ENCODE measurements around the gene TMEM45B.
"Not testable (repeated sequence)": the region's sequence is repeated elsewhere in the genome, so short reads cannot be mapped to it uniquely, and the experiment has no call there.

Gene TMEM45B

DNA sequence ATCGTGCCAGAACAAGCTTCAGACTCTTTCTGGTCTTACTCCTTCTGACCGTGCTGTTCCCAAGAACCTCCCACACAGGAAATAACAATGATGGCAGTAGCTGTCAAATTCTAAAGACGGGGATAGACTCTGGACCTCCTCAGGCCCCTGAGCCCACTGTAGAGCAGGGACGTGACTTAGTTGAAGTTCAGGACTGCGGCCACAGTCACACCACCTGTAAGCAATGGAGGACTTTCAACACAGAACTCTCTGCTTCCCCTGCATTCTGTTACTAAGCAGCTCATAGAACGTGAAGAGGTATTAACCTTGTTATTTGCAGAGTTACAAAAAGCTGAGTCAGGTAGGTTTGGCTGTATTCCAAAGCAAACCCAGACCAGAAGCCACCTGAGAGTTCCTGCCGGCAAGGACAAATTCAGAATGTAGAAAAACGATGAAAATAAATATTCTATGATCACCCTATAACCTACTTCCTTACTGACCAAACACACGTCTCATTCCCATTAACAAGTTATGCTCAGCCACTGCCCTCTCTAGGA lies 12.7 kb downstream of the TMEM45B start:
- Histone ChIP-seq H3K9me3 (ENCODE audit: severe bottlenecking) (no peaks in the 10 kb centered on the region), H3K27me3 (ENCODE audit: insufficient read depth, low read depth, severe bottlenecking) (no peaks in the 10 kb centered on the region), H3K27ac (no peak overlapping the region), H3K36me3 (no peaks in the 10 kb centered on the region), H3K4me3 (ENCODE audit: low read depth, low read length) (no peak overlapping the region)
- no peak for DNase-seq
- TF ChIP-seq, protein P1, sequence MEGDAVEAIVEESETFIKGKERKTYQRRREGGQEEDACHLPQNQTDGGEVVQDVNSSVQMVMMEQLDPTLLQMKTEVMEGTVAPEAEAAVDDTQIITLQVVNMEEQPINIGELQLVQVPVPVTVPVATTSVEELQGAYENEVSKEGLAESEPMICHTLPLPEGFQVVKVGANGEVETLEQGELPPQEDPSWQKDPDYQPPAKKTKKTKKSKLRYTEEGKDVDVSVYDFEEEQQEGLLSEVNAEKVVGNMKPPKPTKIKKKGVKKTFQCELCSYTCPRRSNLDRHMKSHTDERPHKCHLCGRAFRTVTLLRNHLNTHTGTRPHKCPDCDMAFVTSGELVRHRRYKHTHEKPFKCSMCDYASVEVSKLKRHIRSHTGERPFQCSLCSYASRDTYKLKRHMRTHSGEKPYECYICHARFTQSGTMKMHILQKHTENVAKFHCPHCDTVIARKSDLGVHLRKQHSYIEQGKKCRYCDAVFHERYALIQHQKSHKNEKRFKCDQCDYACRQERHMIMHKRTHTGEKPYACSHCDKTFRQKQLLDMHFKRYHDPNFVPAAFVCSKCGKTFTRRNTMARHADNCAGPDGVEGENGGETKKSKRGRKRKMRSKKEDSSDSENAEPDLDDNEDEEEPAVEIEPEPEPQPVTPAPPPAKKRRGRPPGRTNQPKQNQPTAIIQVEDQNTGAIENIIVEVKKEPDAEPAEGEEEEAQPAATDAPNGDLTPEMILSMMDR (IDR thresholded peaks at IDR 0.05; ENCODE audit: low read depth, low read length): no peak

DNA sequence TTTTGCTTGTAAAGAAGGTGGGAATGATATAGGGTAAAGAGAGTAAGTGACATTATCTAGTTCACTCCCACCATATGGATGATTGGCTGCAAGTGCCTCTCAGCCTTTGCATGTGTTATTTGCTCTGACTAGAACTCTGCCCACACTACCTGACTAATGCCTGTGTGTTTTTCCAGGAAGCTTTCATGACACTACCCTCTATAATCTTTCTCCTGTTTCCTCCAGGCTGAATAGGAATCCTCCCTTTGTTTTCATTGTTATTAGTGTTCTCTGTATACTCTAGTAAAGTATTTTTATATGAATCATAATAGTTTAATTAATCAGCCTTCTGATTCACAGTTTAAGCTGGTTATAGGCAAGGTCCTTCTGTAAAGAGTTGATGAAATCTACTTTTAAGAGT lies 13.8 kb downstream of the TMEM45B start:
- not testable (repeated sequence) for DNase-seq; H3K27me3 ChIP-seq (ENCODE audit: insufficient read depth, low read depth, severe bottlenecking); H3K9me3 ChIP-seq (ENCODE audit: severe bottlenecking); H3K27ac ChIP-seq; H3K36me3 ChIP-seq; H3K4me3 ChIP-seq (ENCODE audit: low read depth, low read length)

DNA sequence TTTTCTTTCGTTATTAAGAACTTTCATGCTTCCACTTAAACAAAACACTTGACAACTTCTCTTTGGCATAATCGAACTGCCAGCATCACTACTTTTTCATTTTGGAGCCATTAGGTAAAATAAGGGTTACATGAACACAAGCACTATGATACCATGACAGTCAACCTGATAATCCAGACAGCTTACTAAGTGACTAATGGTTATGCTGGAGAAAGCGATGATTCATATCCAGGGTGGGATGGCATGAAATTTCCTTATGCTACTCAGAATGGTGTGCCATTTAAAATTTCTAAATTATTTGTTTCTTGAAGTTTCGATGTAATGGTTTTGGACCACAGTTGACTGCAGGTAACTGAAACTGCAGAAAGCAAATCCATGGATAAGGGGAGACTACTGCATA lies 15.6 kb downstream of the TMEM45B start:
- H3K27me3 ChIP-seq (ENCODE audit: insufficient read depth, low read depth, severe bottlenecking); H3K27ac ChIP-seq; H3K9me3 ChIP-seq (ENCODE audit: severe bottlenecking); DNase-seq; H3K36me3 ChIP-seq; H3K4me3 ChIP-seq (ENCODE audit: low read depth, low read length): not testable (repeated sequence)

DNA sequence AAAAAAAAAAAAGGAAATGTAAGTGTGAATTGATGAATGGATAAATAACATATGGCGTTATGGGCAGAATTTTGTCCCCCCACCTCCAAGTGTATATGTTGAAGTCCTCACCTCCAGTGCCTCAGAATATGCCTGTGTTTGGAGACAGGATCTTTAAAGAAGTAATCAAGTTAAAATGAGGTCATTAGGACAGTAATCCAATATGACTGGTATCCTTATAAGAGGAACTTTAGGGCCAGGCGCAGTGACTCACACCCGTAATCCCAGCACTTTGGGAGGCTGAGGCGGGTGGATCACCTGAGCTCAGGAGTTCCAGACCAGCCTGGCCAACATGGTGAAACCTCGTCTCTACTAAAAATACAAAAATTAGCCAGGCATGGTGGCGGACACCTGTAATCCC lies 17.6 kb downstream of the TMEM45B start:
- not testable (repeated sequence) for H3K36me3 ChIP-seq; H3K27me3 ChIP-seq (ENCODE audit: insufficient read depth, low read depth, severe bottlenecking); H3K4me3 ChIP-seq (ENCODE audit: low read depth, low read length); DNase-seq; H3K9me3 ChIP-seq (ENCODE audit: severe bottlenecking); H3K27ac ChIP-seq

DNA sequence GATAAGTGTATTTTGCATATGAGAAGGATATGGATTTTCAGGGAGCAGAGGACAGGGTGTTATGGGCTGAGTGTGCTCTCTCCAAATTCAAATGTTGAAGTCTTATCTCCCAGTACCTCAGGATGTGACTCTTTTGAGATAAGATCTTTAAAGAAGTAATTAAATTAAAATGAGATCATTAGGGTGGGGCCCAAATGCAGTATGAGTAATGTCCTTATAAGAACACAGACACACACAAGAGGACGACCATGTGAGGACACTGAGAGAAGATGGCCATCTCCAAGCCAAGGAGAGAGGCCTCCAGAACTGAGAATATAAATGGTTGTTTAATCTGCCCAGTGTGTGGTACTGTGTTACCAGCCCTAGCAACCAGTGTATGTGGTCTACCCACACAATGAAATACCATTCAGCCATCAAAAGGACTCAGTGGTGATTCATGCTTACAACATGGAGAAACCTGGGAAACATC lies 20.8 kb downstream of the TMEM45B start:
- H3K4me3 ChIP-seq (ENCODE audit: low read depth, low read length); H3K27ac ChIP-seq; H3K9me3 ChIP-seq (ENCODE audit: severe bottlenecking); DNase-seq; H3K36me3 ChIP-seq; H3K27me3 ChIP-seq (ENCODE audit: insufficient read depth, low read depth, severe bottlenecking): not testable (repeated sequence)

DNA sequence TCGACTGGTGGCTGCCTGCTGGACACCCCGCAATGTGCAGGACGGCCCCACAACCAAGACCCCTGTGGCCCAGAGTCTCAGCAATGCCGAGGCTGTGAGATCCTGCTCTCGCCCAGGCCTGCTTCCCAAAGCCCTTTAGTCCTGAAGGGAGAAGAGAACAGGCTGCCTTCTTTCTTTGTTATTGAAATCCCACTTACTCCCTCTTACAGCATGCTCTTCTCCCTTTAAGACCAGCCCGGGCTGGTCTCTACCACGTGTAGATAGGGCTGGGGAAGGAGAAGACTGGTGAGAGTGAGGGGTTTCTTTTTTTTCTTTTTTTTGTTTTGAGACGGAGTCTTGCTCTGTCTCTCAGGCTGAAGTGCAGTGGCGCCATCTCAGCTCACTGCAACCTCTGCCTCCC lies 21.3 kb downstream of the TMEM45B start:
- DNase-seq: no peak
- Histone ChIP-seq H3K4me3 (ENCODE audit: low read depth, low read length) (no peak overlapping the region), H3K27ac (no peak overlapping the region), H3K36me3 (no peaks in the 10 kb centered on the region), H3K27me3 (ENCODE audit: insufficient read depth, low read depth, severe bottlenecking) (no peaks in the 10 kb centered on the region), H3K9me3 (ENCODE audit: severe bottlenecking) (no peaks in the 10 kb centered on the region)
- TF ChIP-seq, protein P1 (IDR thresholded peaks at IDR 0.05; ENCODE audit: low read depth, low read length): no peak

DNA sequence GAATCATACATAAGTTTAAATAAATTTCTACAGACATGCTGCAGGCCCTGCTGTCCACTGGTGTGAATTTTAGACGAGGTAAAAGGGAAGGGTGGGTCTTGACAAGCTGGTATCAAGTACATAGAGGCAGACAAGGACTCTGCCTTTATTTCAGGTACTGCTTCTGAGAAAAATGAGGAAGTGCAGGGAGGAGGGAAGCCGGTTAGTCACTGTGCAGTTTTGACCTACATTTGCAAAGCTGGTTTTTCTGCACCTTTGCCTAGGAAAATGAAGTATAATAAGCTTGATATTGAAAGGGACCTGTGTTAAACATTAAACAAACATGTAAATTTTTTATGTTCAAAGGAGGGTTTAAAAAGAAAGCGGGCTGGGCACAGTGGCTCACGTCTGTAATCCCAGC lies 24.6 kb downstream of the TMEM45B start:
- Histone ChIP-seq H3K27ac (no peak overlapping the region), H3K9me3 (ENCODE audit: severe bottlenecking) (no peaks in the 10 kb centered on the region), H3K4me3 (ENCODE audit: low read depth, low read length) (no peak overlapping the region), H3K27me3 (ENCODE audit: insufficient read depth, low read depth, severe bottlenecking) (no peaks in the 10 kb centered on the region), H3K36me3 (no peaks in the 10 kb centered on the region)
- TF ChIP-seq, protein P1 (IDR thresholded peaks at IDR 0.05; ENCODE audit: low read depth, low read length): no peak
- no peak for DNase-seq

DNA sequence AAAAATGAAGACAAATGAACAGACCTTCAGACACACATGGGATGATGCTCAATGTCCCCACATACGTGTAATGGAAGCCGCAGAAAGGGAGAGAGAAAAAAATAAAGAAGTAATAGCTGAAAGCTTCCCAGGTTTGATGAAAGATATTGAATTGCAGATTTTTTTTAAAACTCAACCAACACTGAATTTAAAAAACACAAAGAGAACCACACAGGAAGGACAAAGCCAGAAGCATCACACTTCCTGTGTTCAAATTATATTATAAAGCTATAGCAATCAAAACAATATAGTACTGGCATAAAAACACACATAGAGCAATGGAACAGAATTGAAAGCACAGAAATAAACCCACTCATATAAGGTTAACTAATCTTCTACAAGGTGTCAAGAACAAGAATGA lies 26.5 kb downstream of the TMEM45B start:
- DNase-seq: no peak
- Histone ChIP-seq H3K4me3 (ENCODE audit: low read depth, low read length) (no peak overlapping the region), H3K27ac (no peak overlapping the region), H3K27me3 (ENCODE audit: insufficient read depth, low read depth, severe bottlenecking) (no peaks in the 10 kb centered on the region), H3K36me3 (no peaks in the 10 kb centered on the region), H3K9me3 (ENCODE audit: severe bottlenecking) (no peaks in the 10 kb centered on the region)
- TF ChIP-seq, protein P1 (IDR thresholded peaks at IDR 0.05; ENCODE audit: low read depth, low read length): no peak

Data from WERI-Rb-1 (cell line).